Activated naive CD8-positive, alpha-beta T cell (primary cell): ENCODE results near the gene CABP4.
A peak's percentile ranks its signal among the peaks of the same experiment; 100 is the strongest.

ENCODE experiments used
- H3K27ac Mint-ChIP-seq: one replicate; pipeline ENCODE4 v1.8.0; 2021; ENCODE audit warnings: mixed read lengths
- H3K27me3 Mint-ChIP-seq: one replicate; pipeline ENCODE4 v1.8.0; 2021; ENCODE audit warnings: mixed read lengths
- H3K36me3 Mint-ChIP-seq: one replicate; pipeline ENCODE4 v1.8.0; 2021; ENCODE audit warnings: mixed read lengths
- H3K4me1 Mint-ChIP-seq: one replicate; pipeline ENCODE4 v1.8.0; 2021; ENCODE audit warnings: low read depth, mixed read lengths
- H3K4me3 Mint-ChIP-seq: one replicate; pipeline ENCODE4 v1.8.0; 2021; ENCODE audit warnings: mild to moderate bottlenecking, mixed read lengths
- H3K9me3 Mint-ChIP-seq: one replicate; pipeline ENCODE4 v1.8.0; 2021; ENCODE audit warnings: low read depth, mixed read lengths

CABP4 gene

DNA sequence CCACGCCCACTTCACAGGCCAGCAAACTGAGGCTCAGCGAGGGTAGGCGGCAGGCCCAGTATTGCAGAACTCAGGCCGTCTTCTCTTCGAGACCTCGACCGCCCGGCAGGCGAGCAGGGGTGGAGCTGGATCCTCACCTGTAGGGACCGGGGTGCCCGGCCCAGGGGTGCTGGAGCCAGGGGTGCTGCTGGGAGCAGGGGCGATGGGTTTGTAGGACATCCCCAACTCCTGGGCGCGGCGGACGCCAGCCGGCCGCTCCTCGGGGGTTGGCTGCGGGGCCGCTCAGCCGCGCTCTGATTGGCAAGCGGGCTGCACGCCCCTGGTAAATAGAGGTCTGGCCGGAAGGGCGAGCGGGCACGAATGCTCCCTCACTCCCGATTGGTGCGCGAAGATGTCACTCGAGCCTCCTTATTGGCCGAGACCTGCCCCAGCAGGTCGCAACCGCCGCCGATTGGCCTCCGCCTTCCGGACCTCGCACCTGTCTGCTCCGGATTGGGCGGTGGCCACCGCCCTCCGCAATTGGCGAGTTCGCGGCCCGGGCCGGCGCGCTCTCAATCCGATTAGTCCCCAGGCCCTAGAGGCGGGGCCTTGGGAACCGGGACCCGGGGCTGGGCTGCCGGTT, 52.8 kb downstream of the CABP4 start, which contains the start of gene CDK2AP2:
TSS of gene CDK2AP2 (minus strand) at position 299 of the 622 bp plus-strand sequence. CDS start at position 219, 80 bp downstream.
- peaks cover under 1% of the 10 kb centered on the region for H3K27me3 Mint-ChIP-seq
- peak within 1 kb of the TSS; percentile 87 for H3K27ac Mint-ChIP-seq
- no peaks in the 10 kb centered on the region for H3K9me3 Mint-ChIP-seq
- H3K4me1 Mint-ChIP-seq = peaks cover 29% of the 10 kb centered on the region
- peak within 1 kb of the TSS; percentile 89 for H3K4me3 Mint-ChIP-seq
- H3K36me3 Mint-ChIP-seq = peaks cover under 1% of the 10 kb centered on the region

DNA sequence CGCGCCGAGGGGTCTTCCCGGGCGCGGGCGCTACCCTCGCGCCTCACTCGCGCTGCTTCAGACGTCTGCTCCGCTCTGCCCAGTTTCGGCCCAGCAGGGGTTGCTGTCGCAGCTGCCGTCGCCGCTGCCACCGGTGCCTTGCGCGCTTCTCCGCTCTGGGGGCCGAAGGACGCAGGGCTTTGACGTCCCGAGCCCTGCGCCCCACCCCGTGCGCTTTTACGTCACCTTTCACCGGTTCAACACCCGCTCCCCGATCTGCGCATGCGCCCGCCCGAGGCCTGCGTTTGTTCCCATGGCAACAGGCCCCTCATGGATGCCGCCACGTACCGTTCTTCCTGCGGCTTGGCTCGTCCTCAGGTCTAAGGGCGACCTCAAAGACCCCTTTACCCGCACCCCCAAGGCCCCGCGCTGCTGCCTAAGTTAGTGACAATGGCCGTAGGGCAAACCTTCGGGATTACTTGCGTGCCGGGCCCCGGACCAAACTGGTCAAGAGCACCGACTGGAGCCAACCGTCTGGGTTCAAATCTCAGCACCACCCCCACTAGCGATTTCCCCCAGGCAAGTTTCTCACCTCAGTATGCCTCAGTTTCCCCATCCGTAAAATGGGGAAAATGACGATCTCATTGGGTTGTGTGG, 53.5 kb downstream of the CABP4 start:
- Mint-ChIP-seq H3K4me1 (peaks cover 27% of the 10 kb centered on the region), H3K36me3 (no peaks in the 10 kb centered on the region), H3K27me3 (peaks cover 1% of the 10 kb centered on the region), H3K27ac (peak overlapping the region; percentile 87), H3K9me3 (no peaks in the 10 kb centered on the region), H3K4me3 (peak overlapping the region; percentile 89)

DNA sequence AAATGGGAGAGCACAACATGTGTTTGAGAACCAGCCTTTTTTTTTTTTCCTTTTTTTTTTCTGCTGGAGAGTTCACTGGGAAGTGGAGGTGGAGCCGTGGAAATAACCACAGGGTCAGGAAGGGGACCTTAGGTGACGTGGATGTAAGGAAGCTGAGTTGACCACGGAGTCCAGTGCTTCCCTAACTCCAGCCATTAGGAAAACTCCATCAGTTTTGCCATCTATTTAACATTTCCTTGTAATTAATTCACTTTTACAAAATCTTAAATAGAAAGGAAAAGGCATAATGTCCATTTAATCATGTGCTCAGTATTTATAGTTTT, 54.8 kb downstream of the CABP4 start:
- Mint-ChIP-seq H3K4me1 (peaks cover 25% of the 10 kb centered on the region), H3K4me3 (peak overlapping the region; percentile 40), H3K27ac (no peak overlapping the region), H3K27me3 (peaks cover 1% of the 10 kb centered on the region), H3K36me3 (no peaks in the 10 kb centered on the region), H3K9me3 (no peaks in the 10 kb centered on the region)
